ENCODE results near the gene RBM44. TPM values are rescaled to one million over a fixed set of nuclear protein-coding genes. Genes with fewer than 3 reads are reported as not detected.

The RBM44 gene
- total RNA-seq, 1 experiment from 2014 or later = 0.51 TPM

DNA sequence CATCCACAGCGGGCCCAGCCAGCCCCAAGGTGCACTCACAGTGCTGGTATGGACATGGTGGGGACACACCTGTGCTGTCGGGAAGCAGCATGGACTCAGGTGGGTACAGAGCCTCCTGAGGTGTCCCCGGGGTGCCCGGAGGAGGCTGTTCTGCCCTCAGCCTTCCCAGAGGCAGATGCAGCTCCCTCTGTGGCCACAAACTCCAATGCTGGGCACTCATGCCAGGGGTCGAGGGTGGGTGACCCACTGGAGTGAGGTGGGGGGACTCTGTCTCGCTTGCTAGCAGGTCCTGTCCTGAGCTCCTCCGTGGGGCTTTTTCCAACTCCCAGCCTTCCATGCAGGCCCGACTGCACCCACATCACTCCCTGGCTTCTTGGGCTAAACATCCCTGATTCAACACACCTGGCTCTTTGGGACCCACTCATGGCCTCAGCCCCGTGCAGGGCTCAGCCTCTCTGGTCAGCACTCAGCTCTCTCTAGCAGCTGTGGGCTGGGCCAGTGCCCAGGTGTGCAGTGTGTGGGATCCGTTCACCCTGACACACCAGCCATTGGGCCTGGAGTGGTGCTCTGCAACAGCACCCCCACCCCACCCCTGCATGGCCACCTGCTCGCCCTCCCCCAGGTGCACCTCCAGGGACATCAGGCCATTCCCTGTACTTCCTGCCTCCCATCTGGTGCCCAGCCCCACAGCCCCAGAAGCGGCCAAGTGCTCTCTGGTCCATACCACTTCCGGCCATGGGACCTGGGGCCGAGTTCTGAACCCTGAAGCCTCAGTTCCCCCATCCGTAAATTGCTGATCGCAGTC, 76.9 kb downstream of the RBM44 start:
- Histone ChIP-seq H3K9ac (ENCODE audit: low read length) (peak overlapping the region; percentile 31), H3K9me3 (ENCODE audit: low read length) (no peaks in the 10 kb centered on the region), H3K4me2 (ENCODE audit: low read length) (peak overlapping the region; percentile 74), H3K79me2 (ENCODE audit: low read length) (peaks cover 49% of the 10 kb centered on the region), H3K9me2 (replicated peaks; ENCODE audit: low read length) (no peaks in the 10 kb centered on the region), H3K36me3 (ENCODE audit: low read depth, low read length) (no peaks in the 10 kb centered on the region), H3K4me3 (ENCODE audit: low read length) (peak overlapping the region; percentile 44; the same call in 1 of the 2 replicates), H2AFZ (ENCODE audit: low read length) (no peak overlapping the region), H3F3A (ENCODE audit: low read length, unreplicated experiment) (no peaks in the 10 kb centered on the region), H3K27me3 (ENCODE audit: low read length) (no peaks in the 10 kb centered on the region), H3K4me1 (ENCODE audit: insufficient read depth, low read length) (peaks cover 38% of the 10 kb centered on the region), H4K20me1 (ENCODE audit: low read length) (no peaks in the 10 kb centered on the region), H3K27ac (ENCODE audit: low read length) (peak overlapping the region; percentile 85)
- BruUV-seq (replicated peaks) = no TSS peak
- ChIA-PET CTCF (no interaction called here), POLR2A (ENCODE audit: unreplicated experiment) (no interaction called here)
- DNase-seq (no peak), ATAC-seq (no peak)
- no peak for TF ChIP-seq EZH2phosphoT487 (IDR thresholded peaks at IDR 0.05; ENCODE audit: borderline replicate concordance, low read length)
- TF ChIP-seq EZH2 (IDR thresholded peaks at IDR 0.05; ENCODE audit: low read length, unreplicated experiment) = no peak
- no peak for TF ChIP-seq CTCF (conservative IDR thresholded peaks at IDR 0.05; ENCODE audit: low read depth, low read length)
- intact Hi-C loops (cut with micrococcal nuclease) = no loop called here

- H4K20me1 ChIP-seq (ENCODE audit: low read length) = no peaks in the 10 kb centered on the region
- no peak for DNase-seq
- no peak overlapping the region for H2AFZ ChIP-seq (ENCODE audit: low read length)
- no peak overlapping the region for H3K9ac ChIP-seq (ENCODE audit: low read length)
- no peaks in the 10 kb centered on the region for H3K9me2 ChIP-seq (replicated peaks; ENCODE audit: low read length)
- ATAC-seq = no peak
- ChIA-PET CTCF (no interaction called here), POLR2A (ENCODE audit: unreplicated experiment) (no interaction called here)
- peaks cover 38% of the 10 kb centered on the region for H3K4me1 ChIP-seq (ENCODE audit: insufficient read depth, low read length)
- H3K27me3 ChIP-seq (ENCODE audit: low read length) = no peaks in the 10 kb centered on the region
- intact Hi-C loops (cut with micrococcal nuclease) = no loop called here
- H3K4me2 ChIP-seq (ENCODE audit: low read length) = no peak overlapping the region
- no peak overlapping the region for H3K27ac ChIP-seq (ENCODE audit: low read length)
- no TSS peak for BruUV-seq (replicated peaks)
- peaks cover 42% of the 10 kb centered on the region for H3K79me2 ChIP-seq (ENCODE audit: low read length)
- no peaks in the 10 kb centered on the region for H3F3A ChIP-seq (ENCODE audit: low read length, unreplicated experiment)
- H3K4me3 ChIP-seq (ENCODE audit: low read length) = no peak overlapping the region
- no peak for TF ChIP-seq CTCF (conservative IDR thresholded peaks at IDR 0.05; ENCODE audit: low read depth, low read length)
- no peak for TF ChIP-seq EZH2phosphoT487 (IDR thresholded peaks at IDR 0.05; ENCODE audit: borderline replicate concordance, low read length)
- no peak for TF ChIP-seq EZH2 (IDR thresholded peaks at IDR 0.05; ENCODE audit: low read length, unreplicated experiment)
- no peaks in the 10 kb centered on the region for H3K9me3 ChIP-seq (ENCODE audit: low read length)
- no peaks in the 10 kb centered on the region for H3K36me3 ChIP-seq (ENCODE audit: low read depth, low read length)
Observed at GRCh38 chr2:237876061-237876526, 77.5 kb downstream of the RBM44 start.

- H3K79me2 ChIP-seq (ENCODE audit: low read length) = peaks cover 38% of the 10 kb centered on the region
- no peaks in the 10 kb centered on the region for H4K20me1 ChIP-seq (ENCODE audit: low read length)
- ChIA-PET POLR2A (ENCODE audit: unreplicated experiment) (no interaction called here), CTCF (no interaction called here)
- no peak overlapping the region for H3K4me3 ChIP-seq (ENCODE audit: low read length)
- H3K36me3 ChIP-seq (ENCODE audit: low read depth, low read length) = no peaks in the 10 kb centered on the region
- H3K4me2 ChIP-seq (ENCODE audit: low read length) = no peak overlapping the region
- H3K27me3 ChIP-seq (ENCODE audit: low read length) = no peaks in the 10 kb centered on the region
- H3K4me1 ChIP-seq (ENCODE audit: insufficient read depth, low read length) = peaks cover 38% of the 10 kb centered on the region
- no peak overlapping the region for H2AFZ ChIP-seq (ENCODE audit: low read length)
- no peak for DNase-seq
- TF ChIP-seq EZH2 (IDR thresholded peaks at IDR 0.05; ENCODE audit: low read length, unreplicated experiment) (no peak), CTCF (conservative IDR thresholded peaks at IDR 0.05; ENCODE audit: low read depth, low read length) (no peak), EZH2phosphoT487 (IDR thresholded peaks at IDR 0.05; ENCODE audit: borderline replicate concordance, low read length) (no peak)
- ATAC-seq = no peak
- BruUV-seq (replicated peaks) = no TSS peak
- H3K9me3 ChIP-seq (ENCODE audit: low read length) = no peaks in the 10 kb centered on the region
- no peak overlapping the region for H3K27ac ChIP-seq (ENCODE audit: low read length)
- H3F3A ChIP-seq (ENCODE audit: low read length, unreplicated experiment) = no peaks in the 10 kb centered on the region
- H3K9ac ChIP-seq (ENCODE audit: low read length) = no peak overlapping the region
- no peaks in the 10 kb centered on the region for H3K9me2 ChIP-seq (replicated peaks; ENCODE audit: low read length)
- intact Hi-C loops (cut with micrococcal nuclease) = no loop called here
Observed at GRCh38 chr2:237876532-237876931, 78.0 kb downstream of the RBM44 start.
